Fibroblast of mammary gland (primary cell): ENCODE results near the gene STXBP5.

Experiments
- DNase-seq: peaks from one replicate; pipeline ENCODE4 v3.0.0-alpha.2; 2010; ENCODE audit warnings: low read depth
- H3K4me3 ChIP-seq: 2 replicates; pipeline ENCODE4 v1.5.1; 2011; ENCODE audit warnings: low read depth, mild to moderate bottlenecking, low read length, moderate library complexity; ENCODE audit not compliant: control insufficient read depth
- CTCF ChIP-seq: conservative IDR thresholded peaks from 2 replicates; pipeline ENCODE4 v1.5.1; 2011; ENCODE audit warnings: low read depth, low read length, inconsistent platforms; ENCODE audit not compliant: control insufficient read depth, insufficient read depth

Gene STXBP5

GRCh38 chr6:147204060-147204785 is at the start of gene STXBP5:
Gene STXBP5 (plus strand): TSS chr6:147204417. CDS start chr6:147204533, 116 bp downstream.
- H3K4me3 ChIP-seq, result peak within 1 kb of the TSS; percentile 82
- DNase-seq, result peak; percentile 39
- no peak for TF ChIP-seq CTCF

DNA sequence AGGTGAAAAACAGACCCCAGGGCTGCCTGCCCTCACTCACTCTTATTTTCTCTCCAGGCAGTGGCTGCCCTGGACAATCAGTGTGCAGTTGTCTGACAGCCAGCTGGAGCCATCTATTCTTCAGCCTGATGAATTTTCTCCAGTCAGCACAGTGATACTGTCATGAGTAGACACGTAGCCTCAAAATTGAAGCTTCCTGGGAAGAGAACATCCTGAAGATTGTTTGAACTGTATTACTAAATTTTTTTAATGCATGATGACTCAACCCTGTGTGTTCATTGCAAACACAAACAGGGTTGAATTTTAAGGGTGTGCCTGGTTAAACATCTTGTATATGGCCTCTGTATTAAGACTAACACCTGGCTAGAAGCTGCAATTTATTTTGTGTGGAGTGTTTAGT is 49.8 kb upstream of the STXBP5 start:
- peak; percentile 93 for DNase-seq
- no peak overlapping the region for H3K4me3 ChIP-seq
- TF ChIP-seq CTCF, result no peak

- DNase-seq, result no peak
- no peak overlapping the region for H3K4me3 ChIP-seq
- no peak for TF ChIP-seq CTCF
These were observed 48.0 kb upstream of the STXBP5 start for GRCh38 chr6:147156218-147156617.

DNA sequence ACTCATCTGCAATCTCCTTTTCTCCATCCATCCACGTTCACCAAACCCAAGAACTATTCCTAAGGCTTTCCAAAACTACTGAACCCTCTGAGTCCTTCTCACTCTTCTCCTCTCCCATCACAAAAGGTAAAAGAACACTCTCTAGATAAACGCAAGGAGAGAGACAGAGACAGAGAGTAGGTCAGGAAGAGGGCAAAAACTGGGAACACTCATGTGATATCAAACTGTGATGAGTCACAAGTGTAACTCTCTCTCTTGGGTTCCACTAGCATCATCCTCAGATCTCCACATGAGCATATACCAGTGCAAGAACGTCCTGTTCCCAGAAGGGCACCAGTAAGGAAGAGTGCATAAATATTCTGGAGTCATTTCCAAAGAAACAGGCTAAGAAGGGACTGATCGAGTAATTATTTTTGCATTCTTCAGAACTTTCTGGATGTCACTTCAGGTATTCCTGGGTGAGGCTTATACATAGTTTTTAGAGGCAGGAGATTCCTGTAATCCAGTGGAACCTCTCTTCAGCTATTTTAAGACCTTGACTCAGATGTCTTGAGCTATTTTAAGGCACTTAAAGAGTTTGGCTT is 47.3 kb upstream of the STXBP5 start:
- peak; percentile 96 for DNase-seq
- no peak for TF ChIP-seq CTCF

GRCh38 chr6:147157930-147158329 is 46.3 kb upstream of the STXBP5 start:
- no peak overlapping the region for H3K4me3 ChIP-seq
- no peak for TF ChIP-seq CTCF
- DNase-seq, result no peak

More for the DNA sequence above, 47.3 kb upstream of the STXBP5 start:
- no peak overlapping the region for H3K4me3 ChIP-seq

- TF ChIP-seq CTCF, result no peak
- no peak overlapping the region for H3K4me3 ChIP-seq
- DNase-seq, result no peak
These were observed 45.3 kb upstream of the STXBP5 start for GRCh38 chr6:147158881-147159280.
